HuH-7 (cell line): ENCODE results near the gene MRPS11.
"Not testable (repeated sequence)": the region's sequence is repeated elsewhere in the genome, so short reads cannot be mapped to it uniquely, and the experiment has no call there.

Experiments used
- DNase-seq: peaks from one replicate; pipeline ENCODE4 v3.0.0; 2011; ENCODE audit warnings: low spot score

Gene MRPS11

GRCh38 chr15:88467073-88467934 is at the start of gene MRPS11, which contains the start of gene MRPL46:
MRPS11 (plus strand) TSS chr15:88467708; CDS start chr15:88467718, 10 bp downstream.
MRPL46 (minus strand) TSS chr15:88467388; CDS start chr15:88467377, 11 bp downstream.
- DNase-seq, result peak; percentile 87

DNA sequence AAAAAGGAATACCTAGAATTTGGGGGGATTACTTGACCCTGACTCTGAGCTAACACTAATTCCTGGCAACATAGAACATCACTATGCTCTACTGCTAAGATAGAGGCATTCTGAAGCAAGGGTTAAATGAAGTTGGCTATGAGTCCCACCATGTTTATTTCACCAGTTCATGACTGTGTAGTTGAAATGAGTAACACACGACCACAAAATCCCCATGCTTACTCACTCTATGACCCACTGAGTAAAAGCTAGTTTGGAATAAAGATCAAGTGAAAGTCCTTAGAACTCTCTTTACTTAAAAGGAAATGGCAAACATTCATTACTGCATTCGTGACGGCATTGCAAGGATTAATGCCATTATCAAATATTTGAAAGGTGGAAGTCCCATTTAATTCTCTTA is 47.7 kb upstream of the MRPS11 start:
- no peak for DNase-seq

GRCh38 chr15:88423331-88423730 is 44.2 kb upstream of the MRPS11 start:
- no peak for DNase-seq

DNA sequence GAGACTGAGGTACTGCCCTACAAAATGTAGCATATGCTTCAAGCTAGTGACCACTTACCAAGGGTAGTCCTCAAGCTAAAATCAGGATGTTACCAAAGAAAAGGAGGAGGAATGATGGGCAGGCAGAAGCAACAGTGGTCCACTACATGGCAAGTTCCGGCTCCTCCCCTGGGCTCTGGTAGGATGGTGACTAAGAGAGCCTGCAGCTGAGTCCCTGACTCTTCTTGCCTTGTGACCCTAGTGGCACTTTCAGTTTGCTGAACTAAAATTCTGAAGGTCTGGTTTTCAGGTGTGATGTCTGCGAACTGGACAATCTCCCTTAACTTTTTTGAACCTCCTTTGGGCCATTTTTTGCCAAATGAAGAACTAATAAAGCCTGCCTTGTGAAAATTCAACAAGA is 41.2 kb upstream of the MRPS11 start:
- DNase-seq, result no peak

DNA sequence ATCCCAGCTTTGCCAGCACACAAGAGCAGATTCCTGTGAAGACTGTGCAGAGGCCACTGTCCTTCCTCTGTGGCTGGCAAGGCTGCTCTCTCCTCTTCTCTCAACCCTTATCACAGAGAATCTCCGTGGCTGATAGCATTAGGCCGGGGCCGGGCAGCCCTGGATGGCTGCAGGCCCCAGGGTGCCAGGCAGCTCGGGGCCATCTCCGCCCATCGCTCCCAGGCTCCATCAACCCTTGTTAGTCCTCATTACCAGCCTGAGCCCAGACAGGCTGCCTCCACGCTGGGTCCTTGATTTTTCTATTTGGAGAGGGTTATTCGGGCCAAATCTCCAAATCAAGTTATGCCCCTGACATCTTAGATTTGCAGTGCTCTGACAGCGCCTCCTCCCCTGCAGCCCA is 39.5 kb upstream of the MRPS11 start:
- DNase-seq, result no peak

DNA sequence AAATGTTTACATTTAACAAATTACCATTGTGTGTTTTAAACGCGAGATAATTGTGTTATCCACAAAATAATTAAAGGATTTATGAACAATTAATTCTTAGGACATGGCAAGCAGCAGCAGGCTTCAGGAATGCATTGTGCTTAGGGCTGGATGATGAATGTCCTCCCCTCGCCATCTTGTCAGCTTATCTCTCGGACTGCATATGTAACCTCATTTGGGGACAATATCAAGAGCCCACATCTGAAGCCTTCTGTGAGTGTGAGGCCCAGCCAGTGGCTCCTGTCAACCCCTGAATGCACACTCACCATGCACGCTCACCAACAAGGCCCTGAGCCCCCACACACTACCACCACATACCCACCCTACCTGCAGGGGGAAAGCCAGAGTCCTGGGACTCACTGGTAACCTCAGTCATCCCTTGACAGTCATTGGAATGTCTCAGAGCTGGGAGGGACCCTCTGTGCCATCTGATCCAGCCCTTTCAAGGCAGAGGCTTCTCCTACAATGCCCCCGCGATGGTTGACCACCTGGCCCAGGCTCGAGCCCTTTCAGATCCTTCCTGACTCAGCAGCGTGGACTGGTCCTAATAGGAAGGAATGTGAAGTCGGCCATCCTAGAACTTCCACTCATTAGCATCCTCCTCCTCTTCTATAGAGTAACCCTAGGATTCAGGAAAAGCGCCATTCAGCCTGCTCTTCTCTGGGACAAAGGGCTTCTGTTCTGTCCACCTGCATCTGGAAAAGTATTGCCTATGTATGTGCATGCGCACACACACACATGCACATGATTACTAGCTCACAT is 38.5 kb upstream of the MRPS11 start:
- no peak for DNase-seq

GRCh38 chr15:88430051-88430450 is 37.5 kb upstream of the MRPS11 start:
- no peak for DNase-seq

DNA sequence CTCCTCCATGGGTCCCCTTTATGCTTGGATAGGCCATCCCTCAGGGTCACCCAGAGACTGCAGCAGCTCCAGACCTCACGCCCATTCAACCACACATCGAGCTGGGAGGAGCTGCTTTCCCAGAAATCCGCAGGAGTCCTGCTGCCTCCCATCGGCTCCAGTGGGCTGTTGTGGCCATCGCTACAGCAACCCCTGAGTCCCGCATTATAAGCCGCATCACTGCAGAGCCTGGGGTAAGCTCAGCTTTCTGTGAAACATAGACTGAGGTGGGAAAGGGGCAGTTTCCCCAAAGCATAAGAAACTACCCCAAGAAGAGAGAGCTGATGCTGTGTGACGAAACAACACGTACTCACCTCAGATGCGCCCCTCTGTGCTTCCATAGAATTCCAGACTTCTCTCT is 36.1 kb upstream of the MRPS11 start:
- no peak for DNase-seq

DNA sequence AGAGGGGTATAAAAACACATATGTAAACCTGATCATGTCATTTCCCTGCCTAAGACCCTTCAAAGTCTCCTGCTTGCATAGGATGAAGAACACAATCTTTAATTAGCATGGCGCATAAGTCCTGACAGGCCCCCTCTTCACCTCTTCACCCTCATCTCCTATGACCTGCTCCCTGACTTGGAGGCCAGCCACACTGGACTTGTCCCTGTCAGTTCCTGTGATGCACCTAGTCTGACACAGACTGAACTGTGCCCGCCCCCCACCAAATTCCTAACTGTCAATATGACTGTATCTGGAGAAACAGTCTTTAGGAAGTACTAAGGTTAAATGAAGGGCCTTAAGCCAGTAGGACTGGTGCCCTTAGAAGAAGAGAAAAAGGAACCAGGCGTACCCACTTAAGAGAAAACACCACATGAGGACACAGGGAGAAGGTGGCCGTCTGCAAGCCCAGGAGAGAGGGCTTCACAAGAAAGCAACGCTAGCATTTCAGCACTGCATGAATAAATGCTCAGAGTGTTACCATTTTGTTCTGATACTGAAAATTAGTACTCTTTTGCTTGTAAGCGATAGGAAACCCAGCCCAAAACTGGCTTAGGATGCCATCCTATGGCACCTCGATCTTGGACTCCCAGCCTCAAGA is 34.3 kb upstream of the MRPS11 start:
- DNase-seq, result no peak

- DNase-seq, result not testable (repeated sequence)
Measured at GRCh38 chr15:88434106-88434505, 33.4 kb upstream of the MRPS11 start.

DNA sequence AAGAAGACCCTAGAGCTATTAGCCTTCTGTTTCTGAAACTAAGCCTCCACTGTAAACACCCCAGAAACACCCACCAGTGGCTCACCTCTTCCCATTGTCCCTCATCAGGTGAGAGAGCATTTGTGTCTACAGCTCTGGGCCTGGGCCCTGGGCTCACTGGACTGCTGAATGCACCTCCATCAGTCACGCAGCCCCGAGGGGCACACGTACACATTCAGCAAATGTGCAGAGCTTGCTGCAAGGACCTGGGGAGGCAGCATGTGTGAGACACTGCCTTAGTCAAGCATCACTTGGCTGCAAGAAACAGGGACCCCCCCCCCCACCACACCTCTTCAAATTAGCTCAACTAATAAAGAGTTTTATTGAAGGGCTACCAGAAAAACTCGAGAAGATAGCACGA is 29.3 kb upstream of the MRPS11 start:
- no peak for DNase-seq

DNA sequence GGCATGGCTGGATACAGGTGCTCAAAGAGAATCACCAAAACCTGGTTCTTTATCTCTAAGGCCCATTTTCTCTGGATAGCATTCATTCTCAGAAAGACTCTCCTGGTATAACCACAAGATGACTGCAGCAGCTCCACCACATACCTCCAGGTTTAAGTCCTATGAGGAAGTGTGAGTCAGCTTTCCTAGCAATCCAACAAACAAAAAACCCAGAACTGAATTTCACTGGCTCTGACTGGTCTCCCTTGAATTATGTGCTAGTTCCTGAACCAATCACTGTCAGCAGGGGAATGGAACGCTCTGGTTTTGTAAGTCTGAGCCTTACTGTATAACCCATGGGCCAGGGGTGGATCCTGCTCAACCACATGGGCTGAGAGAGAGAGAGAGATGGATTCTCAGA is 27.5 kb upstream of the MRPS11 start:
- no peak for DNase-seq

DNA sequence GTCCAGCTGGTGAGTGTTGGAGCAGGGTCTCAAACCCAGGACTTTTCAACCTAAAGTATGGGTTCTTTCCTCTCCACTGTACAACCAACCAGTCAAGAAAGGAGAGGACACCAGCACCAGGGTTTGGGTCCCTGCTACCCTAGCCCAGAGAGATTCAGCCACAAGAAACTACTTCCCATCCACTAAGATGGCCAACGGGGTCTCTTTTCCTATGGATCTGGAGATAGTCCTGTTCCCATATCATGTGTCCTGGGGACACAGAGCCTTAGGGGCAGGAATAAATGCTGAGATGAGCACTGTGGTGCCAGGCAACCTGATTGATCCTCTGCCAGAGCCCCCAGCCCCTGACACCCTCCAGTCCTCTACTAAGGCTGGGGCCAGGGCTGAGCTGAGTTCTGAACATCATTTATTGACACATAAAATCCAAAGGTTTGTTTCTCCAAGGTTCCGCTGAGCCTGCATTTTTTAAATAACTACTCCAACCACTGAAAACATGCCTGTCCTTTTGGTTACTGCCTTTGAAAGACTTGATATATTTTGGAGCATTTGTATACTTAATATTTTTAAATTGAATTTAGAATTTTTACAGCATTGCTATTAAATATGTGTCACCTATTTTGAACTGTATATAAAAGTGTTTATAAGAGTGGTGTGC is 26.3 kb upstream of the MRPS11 start:
- DNase-seq, result no peak

DNA sequence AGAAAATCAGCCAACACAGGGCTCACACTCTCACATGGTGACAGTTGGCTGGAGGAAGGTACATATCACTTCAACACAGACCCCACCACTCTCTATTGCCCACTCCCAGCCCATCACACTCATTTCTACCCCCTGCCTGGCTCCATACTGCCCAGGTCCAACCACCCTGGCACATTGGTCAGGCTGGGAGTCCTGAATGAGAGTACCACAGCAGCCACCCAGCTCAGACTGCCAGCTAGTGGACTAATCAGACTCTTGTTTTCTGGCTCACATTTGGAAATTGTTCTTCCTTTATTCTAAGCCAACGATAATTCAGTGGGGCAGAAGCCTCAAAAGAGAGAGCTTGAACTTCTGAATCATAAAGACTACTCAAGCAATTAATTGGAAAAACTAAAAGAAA is 20.3 kb upstream of the MRPS11 start:
- no peak for DNase-seq

DNA sequence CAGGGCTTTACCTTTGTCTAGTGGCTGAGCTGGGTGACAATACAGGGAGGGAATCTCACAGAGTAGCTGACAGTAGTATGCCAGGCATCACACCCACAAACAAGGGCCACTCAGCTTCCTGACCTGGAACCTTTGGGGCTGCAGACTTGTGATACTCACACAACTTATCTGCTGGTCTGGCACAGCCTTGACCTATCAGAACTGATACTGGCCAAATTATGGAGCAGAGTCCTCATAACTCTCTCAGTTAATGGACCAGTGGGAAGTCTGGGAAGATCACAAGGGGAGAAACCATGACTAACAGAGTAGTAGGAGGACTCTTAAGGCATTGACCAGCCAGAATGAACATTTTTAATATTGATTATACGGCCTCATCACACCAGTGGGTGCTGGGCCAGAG is 19.8 kb upstream of the MRPS11 start:
- no peak for DNase-seq

DNA sequence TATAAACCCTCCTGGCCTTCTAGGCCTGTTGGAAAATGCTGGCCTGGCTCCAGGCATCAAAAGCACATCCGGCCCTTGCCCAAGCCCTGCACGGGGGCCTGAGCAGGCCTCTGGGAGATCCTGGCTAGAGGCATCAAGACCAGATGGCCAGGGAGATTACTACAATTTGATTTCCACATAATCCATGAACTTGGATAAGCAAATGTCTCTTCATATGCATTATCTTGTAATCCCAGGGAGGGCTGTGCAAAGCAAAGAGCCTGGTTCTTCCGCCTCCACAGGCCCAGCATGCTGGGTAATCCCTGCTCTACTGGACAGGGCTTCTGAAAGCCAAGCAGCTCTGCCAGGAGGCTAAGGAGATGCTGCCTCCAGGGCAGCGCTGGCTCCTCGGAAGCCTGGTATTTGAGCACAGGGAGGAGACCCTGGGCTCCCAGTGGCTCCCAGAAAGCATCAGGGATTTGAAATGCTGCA is 18.5 kb upstream of the MRPS11 start:
- DNase-seq, result no peak

GRCh38 chr15:88449581-88449980 is 17.9 kb upstream of the MRPS11 start:
- no peak for DNase-seq

GRCh38 chr15:88450125-88450798 is 17.2 kb upstream of the MRPS11 start:
- DNase-seq, result peak; percentile 78

DNA sequence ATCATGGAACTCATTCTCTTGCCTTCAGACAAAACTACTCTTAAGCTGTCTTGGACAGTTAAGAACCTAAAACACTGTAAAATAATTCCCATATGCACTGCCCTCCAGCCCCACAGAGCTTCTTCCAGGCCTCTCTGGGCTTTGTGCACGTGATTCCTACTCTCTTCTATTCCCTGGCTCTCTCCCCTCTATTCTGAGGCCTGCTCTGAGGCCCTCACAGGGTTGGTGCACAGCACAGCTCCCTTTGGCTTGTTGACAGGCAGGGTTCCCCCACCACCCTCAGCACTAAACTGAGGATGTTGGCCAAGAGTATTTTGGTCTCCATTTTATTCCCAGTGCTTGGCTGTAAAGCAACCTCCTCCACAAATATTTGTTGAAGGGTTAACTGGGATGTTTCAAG is 13.9 kb upstream of the MRPS11 start:
- DNase-seq, result no peak

- no peak for DNase-seq
Measured at GRCh38 chr15:88454236-88454635, 13.3 kb upstream of the MRPS11 start.
